OCI-LY7 (cell line): ENCODE measurements around the gene SPINK13.

ENCODE experiments used
- EZH2phosphoT487 ChIP-seq: fragments of 200-600 bp; sonication (generic); IDR thresholded peaks from 2 replicates; pipeline ENCODE4 v1.6.1; 2018; ENCODE audit warnings: low read depth, borderline replicate concordance, mild to moderate bottlenecking, mixed run types, antibody characterized with exemption, low read length, moderate library complexity, mixed read lengths
- TF ChIP-seq, protein P1 (sequence below): fragments of 200-600 bp; sonication (generic); conservative IDR thresholded peaks from 2 replicates; pipeline ENCODE4 v1.5.1; 2014; ENCODE audit warnings: mild to moderate bottlenecking, antibody characterized with exemption, low read length, moderate library complexity, mixed read lengths

DNA sequence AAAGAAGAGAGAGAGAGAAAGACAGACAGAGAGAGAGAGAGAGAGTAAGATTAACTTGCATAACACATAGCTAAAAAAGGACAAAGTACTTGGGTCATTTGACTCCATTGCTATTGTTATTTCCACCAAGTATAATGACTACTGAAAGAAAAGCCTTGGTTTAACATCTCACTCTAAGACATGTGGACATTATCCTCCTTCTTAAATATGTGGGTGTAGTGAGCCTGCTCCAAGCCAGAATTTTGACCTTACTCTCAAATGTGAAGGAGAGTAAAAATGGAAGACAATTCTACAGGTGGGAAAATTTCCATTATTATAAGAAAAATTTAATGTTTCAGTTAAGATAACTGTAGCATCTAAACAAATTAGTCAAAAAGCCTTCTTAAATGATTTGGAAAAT, 38.8 kb upstream of the SPINK13 start:
- TF ChIP-seq, protein P1, sequence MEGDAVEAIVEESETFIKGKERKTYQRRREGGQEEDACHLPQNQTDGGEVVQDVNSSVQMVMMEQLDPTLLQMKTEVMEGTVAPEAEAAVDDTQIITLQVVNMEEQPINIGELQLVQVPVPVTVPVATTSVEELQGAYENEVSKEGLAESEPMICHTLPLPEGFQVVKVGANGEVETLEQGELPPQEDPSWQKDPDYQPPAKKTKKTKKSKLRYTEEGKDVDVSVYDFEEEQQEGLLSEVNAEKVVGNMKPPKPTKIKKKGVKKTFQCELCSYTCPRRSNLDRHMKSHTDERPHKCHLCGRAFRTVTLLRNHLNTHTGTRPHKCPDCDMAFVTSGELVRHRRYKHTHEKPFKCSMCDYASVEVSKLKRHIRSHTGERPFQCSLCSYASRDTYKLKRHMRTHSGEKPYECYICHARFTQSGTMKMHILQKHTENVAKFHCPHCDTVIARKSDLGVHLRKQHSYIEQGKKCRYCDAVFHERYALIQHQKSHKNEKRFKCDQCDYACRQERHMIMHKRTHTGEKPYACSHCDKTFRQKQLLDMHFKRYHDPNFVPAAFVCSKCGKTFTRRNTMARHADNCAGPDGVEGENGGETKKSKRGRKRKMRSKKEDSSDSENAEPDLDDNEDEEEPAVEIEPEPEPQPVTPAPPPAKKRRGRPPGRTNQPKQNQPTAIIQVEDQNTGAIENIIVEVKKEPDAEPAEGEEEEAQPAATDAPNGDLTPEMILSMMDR, result no peak
- TF ChIP-seq EZH2phosphoT487, result no peak
